ENCODE data around the gene CTDSP2.
"Not testable (repeated sequence)": the region's sequence is repeated elsewhere in the genome, so short reads cannot be mapped to it uniquely, and the experiment has no call there.

DNA sequence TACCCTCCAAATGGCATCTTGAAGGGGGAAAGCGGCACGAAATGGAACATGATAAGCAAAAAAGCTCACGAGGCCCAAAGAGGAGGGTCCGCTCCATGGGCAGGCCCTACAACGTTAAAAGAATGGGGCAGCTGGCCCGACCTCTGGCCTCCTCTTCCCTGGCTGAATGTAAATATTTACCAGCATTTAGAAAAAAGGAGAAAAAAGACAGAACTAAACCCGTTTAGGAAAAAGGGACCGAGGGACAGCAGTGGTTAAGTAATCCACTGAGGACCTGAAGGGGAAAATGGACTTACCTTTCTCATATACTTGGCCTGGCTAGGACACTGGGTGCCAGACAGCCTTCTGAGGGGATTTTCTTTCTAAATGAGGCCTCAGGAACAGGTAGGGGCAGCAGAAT, 26.4 kb downstream of the CTDSP2 start:
- TF ChIP-seq, protein P1, sequence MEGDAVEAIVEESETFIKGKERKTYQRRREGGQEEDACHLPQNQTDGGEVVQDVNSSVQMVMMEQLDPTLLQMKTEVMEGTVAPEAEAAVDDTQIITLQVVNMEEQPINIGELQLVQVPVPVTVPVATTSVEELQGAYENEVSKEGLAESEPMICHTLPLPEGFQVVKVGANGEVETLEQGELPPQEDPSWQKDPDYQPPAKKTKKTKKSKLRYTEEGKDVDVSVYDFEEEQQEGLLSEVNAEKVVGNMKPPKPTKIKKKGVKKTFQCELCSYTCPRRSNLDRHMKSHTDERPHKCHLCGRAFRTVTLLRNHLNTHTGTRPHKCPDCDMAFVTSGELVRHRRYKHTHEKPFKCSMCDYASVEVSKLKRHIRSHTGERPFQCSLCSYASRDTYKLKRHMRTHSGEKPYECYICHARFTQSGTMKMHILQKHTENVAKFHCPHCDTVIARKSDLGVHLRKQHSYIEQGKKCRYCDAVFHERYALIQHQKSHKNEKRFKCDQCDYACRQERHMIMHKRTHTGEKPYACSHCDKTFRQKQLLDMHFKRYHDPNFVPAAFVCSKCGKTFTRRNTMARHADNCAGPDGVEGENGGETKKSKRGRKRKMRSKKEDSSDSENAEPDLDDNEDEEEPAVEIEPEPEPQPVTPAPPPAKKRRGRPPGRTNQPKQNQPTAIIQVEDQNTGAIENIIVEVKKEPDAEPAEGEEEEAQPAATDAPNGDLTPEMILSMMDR (IDR thresholded peaks at IDR 0.05) = not testable (repeated sequence)
- not testable (repeated sequence) for TF ChIP-seq POLR2A (IDR thresholded peaks at IDR 0.05)
